NCI-H146 (cell line): ENCODE data around the gene RBMX.
"Not testable (repeated sequence)": the region's sequence is repeated elsewhere in the genome, so short reads cannot be mapped to it uniquely, and the experiment has no call there.

Experiments
- DNase-seq: peaks from one replicate; lab custom pipeline; 2025; lab: John Stamatoyannopoulos, UW

The RBMX gene

GRCh38 chrX:136880452-136881013 lies at the start of gene RBMX:
Gene RBMX (minus strand): TSS chrX:136880725. CDS start chrX:136879427, 1,298 bp downstream.
- DNase-seq: peak; percentile 95

- DNase-seq: not testable (repeated sequence)
Measured at GRCh38 chrX:136921438-136921837, 40.9 kb upstream of the RBMX start.

- no peak for DNase-seq
Measured at GRCh38 chrX:136920001-136920400, 39.5 kb upstream of the RBMX start.

GRCh38 chrX:136916827-136917226 lies 36.3 kb upstream of the RBMX start:
- no peak for DNase-seq

- not testable (repeated sequence) for DNase-seq
Measured at GRCh38 chrX:136911661-136912060, 31.1 kb upstream of the RBMX start.

- no peak for DNase-seq
Measured at GRCh38 chrX:136911253-136911652, 30.7 kb upstream of the RBMX start.

GRCh38 chrX:136910565-136911035 lies 30.1 kb upstream of the RBMX start:
- no peak for DNase-seq

- DNase-seq: peak; percentile 89
Measured at GRCh38 chrX:136909706-136910564, 29.4 kb upstream of the RBMX start.

- DNase-seq: peak; percentile 77
Measured at GRCh38 chrX:136909119-136909705, 28.7 kb upstream of the RBMX start.

- DNase-seq: no peak
Measured at GRCh38 chrX:136907621-136908020, 27.1 kb upstream of the RBMX start.

- no peak for DNase-seq
Measured at GRCh38 chrX:136906921-136907510, 26.5 kb upstream of the RBMX start.

GRCh38 chrX:136904067-136904466 lies 23.5 kb upstream of the RBMX start:
- not testable (repeated sequence) for DNase-seq

GRCh38 chrX:136900071-136900470 lies 19.5 kb upstream of the RBMX start:
- DNase-seq: not testable (repeated sequence)

- DNase-seq: no peak
Measured at GRCh38 chrX:136899221-136899620, 18.7 kb upstream of the RBMX start.

- DNase-seq: peak; percentile 38
Measured at GRCh38 chrX:136898752-136899151, 18.2 kb upstream of the RBMX start.

GRCh38 chrX:136896121-136896914 lies 15.8 kb upstream of the RBMX start:
- DNase-seq: no peak

GRCh38 chrX:136892412-136892811 lies 11.9 kb upstream of the RBMX start:
- no peak for DNase-seq

GRCh38 chrX:136890596-136890995 lies 10.1 kb upstream of the RBMX start:
- not testable (repeated sequence) for DNase-seq

GRCh38 chrX:136889269-136889668 lies 8.7 kb upstream of the RBMX start:
- DNase-seq: no peak

GRCh38 chrX:136880003-136880451 lies 498 bp downstream of the RBMX start:
- DNase-seq: peak; percentile 56

- no peak for DNase-seq
Measured at GRCh38 chrX:136879001-136879687, 1.4 kb downstream of the RBMX start.
